B cell (primary cell): Measurements from ENCODE around the gene SPTBN1.

Experiments used
- CTCF ChIP-seq: fragments of 200-600 bp; IDR thresholded peaks from one replicate; pipeline ENCODE4 v1.8.0; 2022; ENCODE audit warnings: antibody characterized with exemption, mild to moderate bottlenecking
- EZH2 ChIP-seq: IDR thresholded peaks from 2 replicates; pipeline ENCODE4 v1.6.1; 2012; ENCODE audit warnings: borderline replicate concordance, low read depth, mild to moderate bottlenecking, moderate library complexity, low read length; ENCODE audit not compliant: insufficient read depth, poor library complexity, severe bottlenecking

GRCh38 chr2:54691445-54692135, 235.5 kb downstream of the SPTBN1 start:
- TF ChIP-seq CTCF = no peak
- no peak for TF ChIP-seq EZH2
